Measurements from ENCODE around the gene CCDC12.

The CCDC12 gene

DNA sequence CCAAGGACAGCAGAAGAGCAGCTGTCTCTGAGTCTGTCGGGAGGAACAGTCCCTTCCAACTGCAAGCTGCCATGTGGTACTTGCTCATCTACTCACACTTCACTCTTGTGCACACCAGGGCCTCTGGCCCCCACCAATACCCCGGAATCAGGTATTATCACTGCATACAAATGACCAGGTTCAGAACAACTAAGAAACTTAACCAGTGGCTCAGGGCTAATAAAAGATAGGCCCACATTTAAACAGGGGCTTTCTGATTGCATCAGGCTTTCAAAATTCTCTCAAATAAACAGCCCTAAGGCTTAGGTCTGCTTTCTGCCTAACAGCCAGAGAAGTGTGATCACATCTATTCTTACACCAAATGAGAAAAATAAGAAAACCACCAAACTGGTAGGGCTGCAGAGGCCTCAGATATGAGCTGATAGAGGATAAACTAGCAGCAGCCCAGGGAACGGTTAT is 20.7 kb downstream of the CCDC12 start:
- DNase-seq (ENCODE audit: low spot score): no peak

DNA sequence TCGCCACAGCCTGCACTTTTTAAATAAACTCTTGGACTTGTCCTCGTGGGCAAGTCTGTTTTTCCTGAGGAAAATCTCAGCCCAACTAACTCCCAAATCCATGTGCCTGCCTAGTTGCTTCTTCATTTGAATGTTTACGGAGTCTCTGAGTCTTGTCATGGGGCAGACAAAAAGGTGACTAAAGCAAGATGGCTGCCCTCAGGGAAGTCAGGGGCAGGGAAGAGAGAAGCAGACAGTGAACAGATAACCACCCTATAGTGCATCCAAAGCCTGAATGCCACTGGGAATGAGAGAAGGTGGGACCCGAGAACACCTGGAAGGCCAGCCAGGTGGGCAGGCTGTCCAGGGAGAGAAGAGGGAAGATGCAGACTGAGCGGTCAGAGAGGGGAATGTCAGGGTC is 21.4 kb downstream of the CCDC12 start:
- no peak for DNase-seq (ENCODE audit: low spot score)

DNA sequence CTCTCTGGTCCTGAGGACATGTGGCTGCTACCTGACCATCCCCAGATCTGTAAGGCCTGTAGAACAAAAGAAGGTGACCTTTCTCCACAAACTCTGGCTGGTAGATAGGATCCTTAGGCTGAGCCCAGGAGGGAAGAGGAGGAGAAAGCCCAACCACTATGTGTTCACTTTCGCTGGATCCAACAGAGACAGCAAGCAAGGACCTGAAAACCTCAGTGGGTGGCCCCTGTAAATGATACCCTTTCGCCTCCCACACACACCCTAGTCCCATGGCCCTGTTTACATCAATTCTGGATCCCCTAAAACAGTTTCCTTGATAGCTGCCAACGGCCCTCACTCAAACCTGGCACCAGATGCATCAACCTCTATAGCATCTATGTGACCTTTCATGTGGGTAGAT is 22.4 kb downstream of the CCDC12 start:
- no peak for DNase-seq (ENCODE audit: low spot score)

DNA sequence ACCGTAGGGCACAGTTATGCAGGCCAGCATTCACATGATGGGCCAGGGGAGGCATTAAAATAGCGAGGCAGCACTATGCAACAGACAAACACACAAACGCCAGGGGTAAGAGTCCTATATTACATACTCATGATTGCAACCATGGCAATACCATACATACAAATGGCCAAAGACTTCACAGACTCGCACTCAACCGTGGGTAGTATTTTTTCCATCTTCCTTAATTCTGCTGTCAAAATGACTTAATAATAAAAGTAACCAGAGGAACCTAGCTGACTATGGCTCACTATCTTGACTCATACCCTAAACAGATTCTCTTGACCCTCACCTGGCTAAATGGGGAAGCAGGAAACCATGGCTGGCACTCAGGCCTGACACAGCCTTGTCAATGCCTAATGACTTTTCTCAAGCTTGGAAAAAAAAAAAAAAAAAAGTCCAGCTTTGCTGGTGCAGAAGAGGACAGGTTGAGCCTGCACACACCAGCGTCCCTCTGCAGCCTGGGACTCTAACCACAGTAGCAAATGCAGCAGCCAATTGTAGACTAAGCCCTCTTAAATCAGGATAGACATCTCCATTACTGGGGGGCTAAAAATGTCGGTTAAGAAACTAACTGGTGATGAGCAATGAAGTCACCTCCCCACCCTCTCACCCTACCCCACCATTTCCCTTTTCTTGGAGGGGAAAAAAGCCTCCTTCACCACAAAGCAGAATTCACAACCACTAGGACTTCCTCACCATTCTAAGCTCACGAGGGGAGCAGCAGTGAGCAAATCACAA is 23.1 kb downstream of the CCDC12 start:
- no peak for DNase-seq (ENCODE audit: low spot score)

DNA sequence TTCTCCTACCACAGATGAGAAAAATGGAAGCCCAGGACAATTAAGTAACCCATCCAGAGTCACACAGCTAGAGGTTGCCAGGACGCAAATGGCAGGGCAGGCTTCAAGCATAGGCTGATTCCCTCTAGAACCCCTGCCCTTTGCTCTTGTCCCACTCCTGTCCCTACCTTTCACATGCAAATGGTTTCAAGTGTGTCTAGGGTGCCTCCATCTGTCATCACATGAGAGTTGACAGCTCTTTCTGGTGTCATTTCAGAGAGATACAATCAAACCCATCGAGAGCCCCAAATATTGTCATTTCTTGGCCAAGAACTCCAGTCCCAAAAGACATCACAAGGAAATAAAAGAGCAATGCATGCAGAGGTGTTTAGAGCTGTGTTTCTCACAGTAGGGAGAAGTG is 23.7 kb downstream of the CCDC12 start:
- no peak for DNase-seq (ENCODE audit: low spot score)

DNA sequence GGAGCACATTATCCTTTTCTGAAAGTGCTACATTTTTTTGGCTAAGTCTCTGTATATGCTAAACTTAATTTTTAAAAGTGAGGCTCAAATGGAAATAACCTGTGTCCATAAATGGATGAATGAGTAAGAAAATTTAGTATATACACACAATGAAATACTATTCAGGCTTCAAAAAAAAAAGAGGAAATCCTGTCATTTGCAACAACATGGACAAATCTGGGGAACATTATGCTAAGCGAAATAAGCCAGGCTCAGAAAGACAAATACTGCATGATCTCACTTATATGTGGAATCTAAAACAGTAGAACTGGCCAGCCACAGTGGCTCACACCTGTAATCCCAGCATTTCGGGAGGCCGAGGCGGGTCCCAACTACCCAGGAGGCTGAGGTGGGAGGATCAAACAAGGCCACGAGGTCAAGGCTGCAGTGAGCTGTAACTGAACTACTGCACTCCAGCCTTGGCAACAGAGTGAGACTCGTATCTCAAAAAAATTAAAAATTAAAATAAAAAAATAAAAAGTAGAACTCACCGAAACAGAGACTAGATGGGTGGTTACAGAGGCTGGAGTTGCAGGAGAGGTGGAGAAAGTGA is 25.8 kb downstream of the CCDC12 start:
- DNase-seq (ENCODE audit: low spot score): no peak

- DNase-seq (ENCODE audit: low spot score): no peak
Observed at GRCh38 chr3:46950177-46950576, 26.4 kb downstream of the CCDC12 start.

DNA sequence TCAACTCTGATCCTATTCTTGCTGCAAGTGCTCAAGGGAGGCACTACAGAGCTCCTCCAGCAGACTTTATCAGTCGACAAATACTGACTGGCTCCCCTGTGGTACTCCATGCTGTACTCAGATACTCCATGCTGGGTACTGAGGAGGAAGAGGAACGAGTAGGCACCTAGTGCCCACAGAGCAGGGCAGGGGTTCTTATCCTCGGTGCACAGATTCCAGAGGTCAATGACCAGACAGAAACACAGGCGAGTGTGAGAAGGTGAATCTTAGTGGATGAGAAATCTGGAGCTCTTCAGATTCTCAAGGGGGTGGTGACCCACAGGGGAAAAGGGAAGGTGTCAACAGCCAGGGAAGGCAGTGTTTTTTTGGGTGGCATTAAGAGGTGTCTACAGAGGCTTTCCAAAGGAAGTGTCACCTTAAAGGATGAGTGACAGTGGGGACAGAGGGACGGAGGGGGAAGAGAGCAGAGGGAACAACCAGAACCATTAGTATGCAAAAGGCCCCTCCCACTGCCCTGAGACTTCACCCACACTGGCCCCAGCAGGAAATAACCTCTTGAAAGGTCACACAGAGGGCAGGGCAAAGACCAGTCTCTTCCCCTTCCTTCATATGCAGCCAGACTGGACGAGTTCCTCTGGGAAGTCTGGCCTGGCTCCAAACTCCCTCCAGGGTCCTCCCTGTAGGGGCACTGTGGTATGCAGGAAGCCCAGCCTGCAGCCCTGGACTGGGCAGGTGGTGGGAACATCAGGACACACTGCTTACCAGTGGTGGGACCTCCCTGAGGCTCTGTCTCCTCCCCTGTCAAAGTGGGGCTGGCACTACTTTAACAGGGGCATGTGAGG is 27.5 kb downstream of the CCDC12 start:
- no peak for DNase-seq (ENCODE audit: low spot score)

- no peak for DNase-seq (ENCODE audit: low spot score)
Observed at GRCh38 chr3:46947981-46948791, 28.4 kb downstream of the CCDC12 start.

- no peak for DNase-seq (ENCODE audit: low spot score)
Observed at GRCh38 chr3:46947546-46947901, 29.0 kb downstream of the CCDC12 start.

DNA sequence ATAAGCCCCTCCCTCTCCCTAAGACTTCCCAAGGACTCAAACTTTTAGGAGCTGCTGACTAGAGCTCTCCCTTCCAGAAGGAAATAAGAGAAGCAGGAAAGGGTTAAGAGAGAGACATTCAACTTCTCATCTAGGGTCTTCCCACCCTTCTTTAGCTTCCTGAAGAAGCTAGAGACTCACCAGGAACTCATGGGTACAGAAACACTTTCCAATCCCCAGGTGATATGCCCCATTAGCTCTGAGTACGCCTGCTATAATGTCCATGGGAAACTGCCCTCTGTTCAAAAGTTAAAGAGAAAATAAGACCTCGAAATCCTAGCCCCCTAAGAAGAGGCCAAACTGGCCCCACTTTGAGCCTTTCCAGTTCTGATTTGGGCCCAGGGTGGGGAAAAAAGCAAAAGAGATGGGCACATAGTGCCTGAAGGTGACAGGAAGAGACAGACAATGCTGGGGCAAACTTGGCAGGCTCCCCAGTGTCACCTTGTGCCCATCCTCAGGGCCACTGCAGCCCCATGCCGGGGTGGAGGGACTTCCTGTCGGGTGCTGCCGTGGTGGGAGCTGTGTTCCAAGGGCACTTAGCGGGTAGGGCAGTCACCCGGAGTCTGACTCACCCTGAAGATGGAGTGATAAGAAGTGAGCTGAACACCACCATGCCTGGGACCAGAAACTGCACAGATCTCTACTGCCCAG is 29.5 kb downstream of the CCDC12 start:
- DNase-seq (ENCODE audit: low spot score): no peak

DNA sequence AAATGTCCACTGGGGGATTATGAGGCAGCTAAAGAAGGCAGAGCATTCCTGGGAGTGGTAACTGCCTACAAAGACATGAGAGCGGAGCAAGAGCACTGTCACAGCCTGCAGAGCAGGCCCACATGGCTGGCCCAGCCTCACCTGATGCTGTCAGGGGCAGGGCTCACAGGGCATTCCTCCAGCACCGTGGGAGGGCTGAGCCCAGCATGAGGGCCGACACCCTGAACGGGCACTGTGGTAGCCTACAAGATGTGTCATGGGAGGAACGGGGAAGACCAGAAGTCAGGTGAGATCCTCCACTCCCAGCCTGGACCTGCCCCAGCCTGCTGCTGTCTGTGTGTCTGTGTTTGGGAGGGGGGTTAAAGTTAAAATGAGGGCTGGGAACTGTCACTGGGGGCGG is 30.1 kb downstream of the CCDC12 start:
- DNase-seq (ENCODE audit: low spot score): no peak

- DNase-seq (ENCODE audit: low spot score): no peak
Observed at GRCh38 chr3:46944191-46944590, 32.4 kb downstream of the CCDC12 start.

GRCh38 chr3:46943237-46944187 is 33.0 kb downstream of the CCDC12 start:
- DNase-seq (ENCODE audit: low spot score): no peak

DNA sequence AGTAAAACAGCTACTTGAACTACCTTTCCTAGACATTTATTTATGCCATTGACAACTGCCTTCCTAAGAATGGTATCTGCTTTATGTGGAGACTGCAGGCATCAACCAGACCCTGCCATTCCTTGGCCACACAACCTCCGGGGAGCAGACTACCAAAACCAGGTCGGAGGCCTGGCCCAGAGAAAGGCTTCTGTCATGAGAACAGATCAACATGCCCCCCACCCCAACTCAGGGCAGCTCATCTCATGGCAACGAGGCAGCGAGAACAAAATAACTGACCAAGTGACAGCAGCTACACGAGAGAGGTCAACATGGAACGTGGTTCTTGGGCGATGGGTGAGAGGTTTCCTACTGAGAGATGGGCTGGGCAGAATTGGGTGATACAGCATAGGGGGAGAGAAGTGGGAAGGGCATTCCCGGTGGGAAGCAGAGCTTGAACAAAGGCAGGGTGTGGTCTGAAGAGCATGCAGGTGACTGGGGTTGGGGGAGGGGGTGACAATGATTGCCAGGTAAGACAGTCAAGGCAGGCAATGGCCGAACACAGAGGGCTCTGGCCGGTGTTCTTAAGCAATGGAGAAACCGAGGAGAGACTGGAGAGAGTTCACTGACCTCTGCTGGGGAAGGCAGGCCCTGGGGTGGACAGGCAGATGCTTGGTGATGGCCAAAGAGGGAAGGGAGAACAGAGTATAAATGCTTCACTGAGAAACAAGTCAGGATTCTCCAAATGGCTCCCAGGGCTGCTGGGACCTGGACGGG is 33.9 kb downstream of the CCDC12 start:
- DNase-seq (ENCODE audit: low spot score): no peak

- DNase-seq (ENCODE audit: low spot score): no peak
Observed at GRCh38 chr3:46942076-46942475, 34.5 kb downstream of the CCDC12 start.

- DNase-seq (ENCODE audit: low spot score): no peak
Observed at GRCh38 chr3:46939578-46940445, 36.7 kb downstream of the CCDC12 start.

- no peak for DNase-seq (ENCODE audit: low spot score)
Observed at GRCh38 chr3:46938118-46938517, 38.4 kb downstream of the CCDC12 start.

Data from COLO829 (cell line).